Activated CD4-positive, alpha-beta T cell treated with anti-CD3 and anti-CD28 coated beads, Interleukin-2, Interleukin-6, amounts not matched to agents 100 ng/mL and 50 ng/mL, durations not matched to agents 16 hours and 8 hours (primary cell): Measurements from ENCODE around the gene FBXL16.
"Not testable (repeated sequence)": the region's sequence is repeated elsewhere in the genome, so short reads cannot be mapped to it uniquely, and the experiment has no call there.

Experiments used
- DNase-seq: peaks from one replicate; pipeline ENCODE4 v3.0.0-alpha.2; 2020

Gene FBXL16

DNA sequence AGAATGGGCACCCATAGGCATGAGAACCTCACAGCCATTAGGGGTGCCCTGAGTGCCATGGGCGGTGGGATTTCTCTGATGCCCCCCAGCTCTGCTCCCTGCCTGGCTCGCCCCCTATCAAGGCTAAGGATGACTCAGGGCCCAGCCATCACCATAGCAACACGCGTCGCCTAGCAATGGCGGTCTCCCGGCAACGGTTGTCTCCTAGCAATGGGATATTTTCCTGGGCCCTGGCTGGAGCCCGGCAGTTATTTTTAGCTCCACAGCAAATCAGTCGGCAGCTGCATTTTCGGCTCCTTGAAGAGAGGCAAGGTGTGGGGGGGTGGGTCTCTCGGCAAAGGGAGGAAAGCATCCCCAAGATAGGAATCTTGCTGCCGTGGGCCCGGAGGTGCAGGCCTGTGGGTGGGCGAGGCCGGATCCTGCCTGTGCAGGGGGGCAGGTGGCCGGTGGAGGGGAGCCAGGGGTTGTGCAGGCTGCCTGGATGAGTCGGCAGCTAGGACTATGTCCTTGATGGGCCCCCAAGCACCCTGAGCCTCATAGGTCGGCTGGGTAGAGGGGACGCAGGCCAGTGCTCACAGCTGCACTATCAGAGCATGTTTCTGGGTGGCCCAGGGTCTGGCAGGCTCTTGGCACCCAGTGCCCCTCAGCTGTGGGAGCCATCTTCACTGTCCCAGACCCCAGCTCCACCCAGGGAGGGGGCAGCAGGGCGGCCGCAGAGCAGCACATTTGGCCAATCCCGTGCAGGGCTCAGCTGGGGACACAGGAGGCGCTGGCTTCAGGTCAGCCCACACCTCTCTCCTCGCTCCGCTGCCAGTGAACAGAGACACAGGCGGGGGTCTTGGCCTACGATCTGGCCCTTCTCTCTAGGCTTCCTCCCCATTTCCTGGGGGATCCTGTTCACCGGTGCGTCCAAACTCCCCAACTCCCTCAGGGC is 4.2 kb upstream of the FBXL16 start:
- peak; percentile 40 for DNase-seq

DNA sequence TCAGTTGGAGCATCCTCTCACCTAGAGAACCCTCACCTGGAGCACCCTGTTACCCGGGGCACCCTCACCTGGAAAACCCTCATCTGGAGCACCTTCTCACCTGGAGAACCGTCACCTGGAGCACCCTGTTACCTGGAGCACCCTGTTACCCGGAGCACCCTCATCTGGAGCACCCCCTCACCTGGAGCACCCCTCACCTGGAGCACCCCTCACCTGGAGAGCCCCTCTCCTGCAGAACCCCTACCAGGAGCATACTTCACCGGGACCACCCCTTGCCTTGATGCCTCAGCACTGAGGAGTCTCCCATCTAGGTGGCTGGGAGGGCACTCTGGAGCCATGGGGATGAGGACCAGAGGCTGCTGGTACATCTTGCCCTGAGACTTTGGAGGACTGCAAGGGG is 3.4 kb upstream of the FBXL16 start:
- no peak for DNase-seq

DNA sequence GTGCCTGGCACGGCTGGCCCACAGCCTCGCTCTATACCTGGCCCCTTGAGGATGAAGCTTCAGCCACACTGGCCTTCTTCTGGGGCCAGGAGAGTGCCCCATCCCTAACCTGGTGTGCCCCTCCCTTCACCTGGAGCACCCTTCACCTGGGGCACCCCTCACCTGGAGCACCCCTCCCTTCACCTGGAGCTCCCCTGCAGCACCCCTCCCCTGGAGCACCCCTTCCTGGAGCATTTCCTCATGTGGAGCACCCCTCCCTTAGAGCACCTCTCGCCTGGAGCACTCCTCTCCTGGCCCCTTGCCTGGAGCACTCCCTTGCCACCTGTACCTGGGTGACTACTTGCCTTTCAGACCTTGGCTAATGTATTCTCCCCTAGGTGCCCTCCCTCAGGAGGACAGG is 2.4 kb upstream of the FBXL16 start:
- DNase-seq, result no peak

DNA sequence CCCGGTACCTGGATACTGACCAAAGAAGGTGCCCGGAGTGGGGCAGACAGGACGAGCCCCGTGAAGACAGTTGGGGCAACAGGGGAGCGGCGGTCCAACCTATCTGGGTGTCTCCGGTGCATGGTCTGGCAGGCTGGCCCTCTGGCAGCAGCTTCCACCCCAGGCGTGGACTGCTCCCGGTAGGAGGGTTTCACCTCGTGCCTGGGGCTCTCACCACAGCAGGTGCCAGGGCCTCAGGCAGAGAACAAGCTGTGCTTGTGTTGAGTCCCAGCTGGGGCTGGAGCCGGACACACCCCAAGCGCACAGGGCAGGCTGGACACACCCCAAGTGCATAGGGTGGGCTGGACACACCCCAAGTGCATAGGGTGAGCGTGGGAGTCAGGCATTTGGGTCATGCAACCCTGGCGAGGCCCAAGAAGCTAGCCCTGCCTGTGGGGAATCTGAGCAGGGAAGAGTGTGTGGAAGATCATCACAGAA is 1.5 kb upstream of the FBXL16 start:
- DNase-seq, result no peak

DNA sequence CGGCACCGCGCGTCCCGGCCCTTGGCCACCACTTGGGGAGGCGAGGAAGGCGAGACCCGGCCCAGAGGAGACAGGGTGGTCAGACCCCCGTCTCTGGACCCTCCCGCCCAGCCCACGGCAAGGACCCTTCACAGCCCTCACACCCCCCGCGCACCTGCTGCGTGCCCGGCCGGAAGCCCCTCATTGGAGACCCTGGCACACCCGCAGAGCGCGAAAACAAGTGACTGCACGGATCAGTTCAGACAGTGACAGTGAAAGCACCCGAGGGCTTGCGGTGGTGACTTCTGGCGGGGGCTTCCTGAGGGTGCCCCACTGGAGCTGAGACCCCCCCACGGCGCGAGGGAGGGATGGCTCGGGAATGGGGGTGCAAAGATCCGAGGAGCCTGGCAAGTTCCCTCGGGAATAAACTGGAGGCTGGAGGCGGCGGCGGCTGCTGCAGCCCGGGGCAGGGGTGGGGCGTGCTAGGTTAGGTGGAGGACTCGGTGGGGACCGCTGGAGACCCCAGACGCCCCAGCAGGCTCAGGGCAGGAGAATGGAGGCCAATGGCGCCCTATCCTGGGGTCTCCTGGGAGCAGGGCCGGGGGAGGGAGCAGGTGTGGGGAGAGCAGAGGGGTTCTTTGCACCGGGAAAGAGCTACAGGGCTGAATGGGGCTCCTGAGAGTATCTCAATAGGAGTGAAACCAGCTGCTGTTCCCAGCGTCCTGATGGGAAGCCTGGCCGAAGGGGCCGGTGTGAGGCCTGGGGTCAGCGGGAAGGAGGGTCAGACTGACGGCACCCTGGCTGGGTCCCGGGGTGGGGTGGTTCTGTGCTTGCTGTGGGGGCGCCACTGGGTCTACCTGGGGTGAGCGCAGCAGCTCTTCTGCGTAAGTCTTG is 824 bp upstream of the FBXL16 start:
- DNase-seq, result no peak

DNA sequence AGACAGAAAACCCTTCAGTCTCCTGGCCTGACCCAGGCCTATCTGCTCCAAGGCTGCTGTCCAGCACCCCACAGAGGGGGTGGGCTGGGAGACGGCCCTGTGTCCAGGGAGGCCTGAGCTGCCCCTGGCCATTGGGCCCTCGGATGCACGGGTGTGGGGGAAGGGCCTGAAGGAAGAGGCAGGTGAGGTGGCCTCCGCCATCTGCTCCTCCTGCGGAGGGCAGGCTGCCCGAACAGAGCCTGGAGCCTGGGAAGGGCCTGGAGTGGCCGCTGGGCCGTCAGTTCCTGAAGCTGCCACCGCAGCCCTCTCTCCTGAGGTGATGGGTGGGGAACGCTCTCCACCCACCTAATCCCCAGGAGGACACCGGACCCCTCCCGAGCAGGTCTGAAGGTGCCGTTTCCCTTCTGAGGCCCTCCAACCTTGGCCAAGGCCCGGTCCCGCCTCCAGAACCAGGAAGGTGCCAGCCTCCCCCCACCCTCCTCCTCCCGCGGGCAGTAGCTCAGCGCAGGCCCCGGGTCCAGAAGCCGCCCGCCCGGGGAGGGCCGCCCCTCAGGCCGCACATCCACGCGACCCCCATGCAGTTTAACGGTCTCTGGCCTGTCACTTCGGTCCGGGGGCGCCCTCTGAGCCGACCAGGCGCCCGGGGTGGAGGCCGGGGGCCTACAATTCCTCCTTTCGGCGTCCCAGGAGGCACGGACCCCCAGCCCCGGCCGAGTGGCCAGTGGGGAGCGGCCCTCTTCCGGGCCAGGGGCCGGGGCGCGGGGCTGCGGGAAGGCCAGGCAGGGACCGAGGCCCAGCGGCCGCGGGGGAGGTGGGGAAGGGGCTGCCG is 835 bp downstream of the FBXL16 start:
- no peak for DNase-seq

DNA sequence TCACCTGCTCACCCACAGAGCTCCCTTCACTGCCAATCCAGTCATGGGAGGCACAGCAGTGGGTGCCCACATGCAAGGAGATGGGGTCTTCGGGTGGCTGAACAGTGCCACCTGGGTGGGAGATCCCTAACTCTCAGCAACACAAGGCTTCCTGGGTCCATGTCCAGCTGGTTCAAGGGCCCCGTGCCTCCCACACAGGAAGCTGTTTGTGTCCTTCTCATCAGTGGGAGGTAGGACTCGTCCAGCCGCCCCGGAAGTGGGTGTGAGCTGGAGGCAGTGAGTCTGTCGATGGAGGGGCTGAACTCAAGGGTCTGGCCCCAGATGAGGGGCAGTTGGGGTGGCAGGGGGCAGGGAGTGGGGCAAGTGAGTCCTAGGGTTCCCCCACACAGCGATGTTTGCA is 1.6 kb downstream of the FBXL16 start:
- no peak for DNase-seq

DNA sequence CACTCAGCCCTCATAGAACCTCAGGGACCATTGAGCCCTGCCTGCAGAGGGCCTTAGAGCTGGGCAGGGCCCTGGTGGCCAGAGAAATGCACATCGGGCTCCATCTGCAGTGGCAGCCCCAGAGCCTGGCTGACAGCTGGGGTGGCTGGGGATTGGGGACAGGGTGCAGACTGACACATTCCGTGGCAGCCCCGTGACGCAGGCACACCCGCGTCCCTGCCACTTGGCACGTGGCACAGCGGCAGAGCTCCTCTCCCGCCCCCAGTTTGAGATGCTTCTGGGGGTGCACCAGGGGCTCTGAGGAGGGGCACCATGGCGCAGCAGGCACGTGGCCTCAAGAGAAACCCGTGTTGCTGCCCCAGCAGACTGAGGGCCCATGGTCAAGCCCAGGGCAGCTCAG is 2.2 kb downstream of the FBXL16 start:
- DNase-seq, result no peak

DNA sequence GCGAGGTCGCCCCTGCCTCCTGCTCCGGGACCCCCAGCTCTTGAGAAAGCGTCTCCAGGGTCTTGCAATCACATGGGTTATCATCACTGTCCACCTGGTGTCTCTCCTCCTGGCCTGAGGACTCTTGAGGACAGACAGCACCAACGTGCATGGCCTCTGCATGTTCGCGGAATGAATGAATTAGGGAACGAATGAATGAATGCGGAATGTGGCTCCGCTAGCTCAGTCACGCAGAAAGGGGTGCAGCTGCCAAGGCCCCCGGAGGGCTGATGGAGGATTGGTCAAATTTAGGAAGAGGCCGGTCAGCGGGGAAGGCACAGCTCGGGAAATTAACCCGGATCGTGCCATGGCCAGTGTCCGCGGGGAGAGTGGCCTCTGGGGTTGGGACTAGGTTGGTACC is 3.3 kb downstream of the FBXL16 start:
- no peak for DNase-seq

DNA sequence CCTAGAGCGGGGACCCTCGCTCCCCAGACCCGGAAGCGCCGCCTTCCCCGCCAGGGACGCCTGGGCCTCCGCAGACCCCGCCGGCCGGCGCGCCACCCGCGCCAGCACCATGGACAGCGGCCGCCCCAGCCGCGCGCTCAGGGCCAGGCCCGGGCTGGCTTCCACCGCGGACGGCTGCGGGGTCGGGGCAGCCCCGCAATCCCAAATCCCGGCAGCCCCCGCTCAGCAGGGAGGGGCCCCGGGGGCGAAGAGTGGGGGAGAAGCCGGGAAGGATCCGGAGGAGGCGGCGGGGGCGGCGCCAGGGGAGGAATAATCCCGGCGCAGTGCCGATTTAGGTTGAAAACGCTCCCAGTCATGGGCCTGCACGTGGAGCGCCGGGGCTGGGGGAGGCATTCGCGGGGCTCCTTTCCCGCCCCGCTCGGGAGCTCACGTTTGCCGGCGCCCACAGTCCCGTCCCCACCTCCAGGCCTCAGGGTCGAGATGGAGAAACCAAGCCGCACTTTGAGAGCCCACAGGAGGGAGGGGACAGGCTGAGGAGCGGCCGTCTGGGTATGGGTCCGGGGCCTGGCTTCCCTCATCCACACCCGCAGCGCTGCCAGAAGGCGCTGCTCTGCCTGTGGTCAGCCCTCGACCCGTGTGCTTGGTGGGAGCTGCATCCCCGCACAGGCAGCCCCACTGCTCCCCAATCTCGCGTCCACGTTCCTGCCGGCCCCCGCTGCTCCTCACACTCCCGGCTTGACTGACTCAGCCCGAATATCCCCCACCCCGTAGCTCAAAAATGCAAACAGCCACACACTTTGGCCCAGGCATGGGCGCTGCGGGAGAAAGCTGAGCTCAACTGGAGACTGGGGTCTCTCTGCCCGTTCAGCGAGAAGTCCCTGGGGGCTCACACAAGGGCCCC is 4.7 kb downstream of the FBXL16 start:
- no peak for DNase-seq

DNA sequence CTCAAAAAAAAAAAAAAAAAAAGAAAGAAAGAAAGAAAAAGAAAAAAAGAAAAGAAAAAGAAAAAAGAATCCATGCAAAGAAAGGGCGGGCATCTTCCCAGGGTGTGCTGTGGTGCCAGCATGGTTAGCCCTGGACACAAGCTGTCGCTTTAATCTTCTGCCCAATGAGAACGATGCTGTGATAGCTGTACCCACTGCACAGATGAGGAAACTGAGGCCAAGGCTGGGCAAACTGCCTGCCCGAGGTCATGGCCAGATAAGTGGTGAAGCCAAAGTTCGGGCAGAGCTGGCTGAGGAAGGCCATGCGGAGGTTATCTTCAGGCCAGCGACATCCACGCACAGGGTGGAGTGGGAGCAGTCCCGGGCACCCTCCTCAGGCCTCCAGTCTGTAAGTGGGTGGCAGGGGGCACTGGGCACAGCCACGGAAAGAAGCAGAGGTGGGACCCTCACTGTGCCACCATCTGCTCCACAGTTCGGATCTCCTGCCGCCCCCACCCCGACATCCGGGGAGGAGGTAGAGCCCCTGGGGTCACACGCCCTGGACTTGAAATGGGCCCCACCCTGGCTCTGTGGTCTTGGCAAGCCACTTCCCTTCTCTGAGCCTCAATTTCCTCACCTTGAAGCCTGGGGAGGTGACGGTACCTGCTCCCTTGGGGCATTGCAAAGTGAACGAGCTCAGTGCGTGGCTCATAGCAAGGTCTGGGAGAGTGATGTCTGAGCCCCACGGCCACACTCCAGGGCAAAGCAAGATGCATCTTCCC is 6.5 kb downstream of the FBXL16 start:
- DNase-seq, result no peak

DNA sequence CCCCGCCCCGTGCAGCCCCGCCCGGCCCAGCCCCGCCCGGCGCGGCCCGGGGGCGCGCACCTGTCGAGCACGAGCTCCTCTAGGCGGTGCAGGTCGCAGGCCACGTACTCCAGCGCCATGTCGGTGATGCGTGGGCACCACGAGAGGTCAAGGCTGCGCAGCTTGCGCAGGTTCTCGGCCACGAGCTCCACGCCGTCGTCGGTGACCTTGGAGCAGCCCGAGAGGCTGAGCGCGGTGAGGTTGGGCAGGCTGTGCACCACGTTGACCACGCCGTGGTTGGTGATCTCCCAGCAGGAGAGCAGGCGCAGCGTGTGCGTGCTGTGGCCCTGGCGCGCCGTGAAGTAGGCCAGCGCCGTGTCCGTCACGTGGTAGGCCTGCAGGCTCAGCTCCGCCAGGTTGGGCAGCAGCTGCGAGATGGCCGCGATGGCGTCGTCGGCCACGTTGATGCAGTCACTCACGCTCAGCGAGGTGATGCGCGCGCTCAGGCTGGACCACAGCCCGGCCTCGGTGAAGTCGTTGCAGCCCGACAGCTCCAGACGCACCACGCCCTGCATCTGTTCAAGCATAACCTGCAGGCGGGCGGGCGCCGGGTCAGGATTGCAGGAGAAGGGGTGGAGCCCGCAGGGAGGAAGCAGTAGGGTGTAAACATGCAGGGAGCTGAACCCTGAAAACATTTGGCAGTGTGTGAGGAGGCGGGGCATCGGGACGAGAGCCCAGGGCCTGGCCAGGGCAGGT is 10.1 kb downstream of the FBXL16 start:
- DNase-seq, result peak; percentile 78

DNA sequence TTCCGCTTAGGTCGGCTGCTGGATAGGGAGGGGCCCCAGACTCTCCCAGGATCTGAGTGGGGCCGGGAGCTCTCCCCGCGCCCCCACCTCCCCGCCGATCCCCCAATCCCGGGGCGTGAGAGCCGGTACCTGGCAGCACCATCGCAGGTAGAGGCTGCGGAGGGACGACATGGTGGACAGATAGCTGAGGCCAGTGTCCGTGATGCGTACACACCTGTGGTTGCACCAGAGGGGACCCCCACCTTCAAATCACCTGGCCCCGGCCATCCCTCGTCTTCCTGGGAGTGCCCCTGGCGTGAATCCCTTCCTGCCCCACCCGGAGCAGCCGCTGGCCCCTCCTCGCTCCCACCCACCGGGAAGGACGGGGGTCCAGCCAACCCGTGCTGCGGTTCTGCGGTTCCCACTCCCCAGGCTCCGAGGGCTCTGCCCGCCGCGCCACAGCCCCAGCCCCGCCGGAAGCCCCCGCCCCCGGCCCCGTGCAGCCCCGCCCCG is 10.7 kb downstream of the FBXL16 start:
- DNase-seq, result no peak

DNA sequence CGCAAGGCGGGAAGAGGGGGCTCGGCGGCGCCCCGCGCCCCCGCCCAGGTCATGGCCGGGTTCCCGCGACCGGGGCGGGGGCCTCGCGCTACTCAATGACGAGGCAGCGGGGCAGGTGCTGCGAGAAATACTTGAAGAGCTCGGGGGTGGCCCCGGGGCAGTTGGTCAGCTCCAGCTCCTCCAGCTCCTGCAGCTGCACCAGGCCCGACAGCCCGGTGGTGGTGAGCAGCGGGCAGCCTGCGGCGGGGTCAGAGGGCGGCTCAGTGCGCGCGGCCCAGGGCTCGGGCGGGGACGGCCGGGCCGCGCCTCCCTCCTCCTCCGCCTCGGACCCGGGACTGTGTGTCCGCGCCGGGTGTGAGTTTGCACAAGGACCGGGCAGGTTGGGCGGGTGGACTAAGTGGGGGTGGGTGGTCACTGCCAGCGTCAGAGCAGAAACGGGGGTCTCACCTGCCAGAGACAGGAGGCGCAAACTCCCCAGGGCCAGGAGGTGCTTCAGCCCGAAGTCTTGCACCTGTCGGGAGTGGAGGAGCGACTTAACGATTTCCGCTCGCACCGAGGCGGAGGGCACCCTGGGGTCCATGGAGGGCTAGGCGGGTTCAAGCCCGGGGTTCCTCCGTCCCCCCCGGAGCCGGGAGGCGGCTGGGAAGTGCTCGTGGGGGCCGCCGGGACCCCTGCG is 11.3 kb downstream of the FBXL16 start:
- no peak for DNase-seq

DNA sequence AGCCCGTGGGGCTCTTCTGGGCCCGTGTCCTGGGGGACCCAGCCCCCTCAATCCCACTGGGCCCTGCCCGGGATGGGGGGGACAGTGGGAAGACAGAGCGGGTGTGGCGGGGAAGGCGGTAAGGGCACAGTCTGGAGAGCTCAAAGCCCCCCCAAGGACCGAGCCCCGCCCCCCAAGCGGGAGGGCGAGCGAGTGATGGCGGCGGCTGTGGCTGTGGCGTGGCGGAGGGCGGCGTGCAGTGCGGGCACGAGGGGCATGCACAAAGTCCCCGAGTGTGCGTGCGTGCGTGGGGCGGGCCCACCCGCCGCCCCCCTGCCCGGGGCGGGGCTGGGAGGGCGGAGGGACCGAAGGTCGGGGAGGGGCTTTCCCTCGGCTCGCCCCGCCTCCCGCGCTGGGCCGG is 11.8 kb downstream of the FBXL16 start:
- no peak for DNase-seq

DNA sequence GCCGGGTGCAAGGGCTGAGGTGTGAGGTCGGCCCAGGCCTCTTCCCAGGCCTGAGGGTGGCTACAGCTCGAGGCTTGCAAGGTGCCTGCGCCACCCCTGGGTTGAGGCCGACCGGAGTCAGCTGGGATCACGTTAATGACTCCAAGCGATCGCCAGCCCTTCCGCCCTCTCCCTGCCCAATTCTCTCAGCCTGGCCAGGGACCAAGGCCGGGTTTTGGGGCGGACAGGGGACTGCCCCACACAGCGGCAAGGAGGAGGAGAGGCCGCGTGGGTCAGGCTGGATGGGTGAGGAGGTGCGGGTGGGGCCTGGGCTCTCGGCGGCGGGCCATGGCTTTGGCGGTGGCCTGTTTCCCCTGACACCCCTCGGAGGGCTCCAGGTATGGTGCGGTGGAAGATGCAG is 12.2 kb downstream of the FBXL16 start:
- DNase-seq, result no peak

DNA sequence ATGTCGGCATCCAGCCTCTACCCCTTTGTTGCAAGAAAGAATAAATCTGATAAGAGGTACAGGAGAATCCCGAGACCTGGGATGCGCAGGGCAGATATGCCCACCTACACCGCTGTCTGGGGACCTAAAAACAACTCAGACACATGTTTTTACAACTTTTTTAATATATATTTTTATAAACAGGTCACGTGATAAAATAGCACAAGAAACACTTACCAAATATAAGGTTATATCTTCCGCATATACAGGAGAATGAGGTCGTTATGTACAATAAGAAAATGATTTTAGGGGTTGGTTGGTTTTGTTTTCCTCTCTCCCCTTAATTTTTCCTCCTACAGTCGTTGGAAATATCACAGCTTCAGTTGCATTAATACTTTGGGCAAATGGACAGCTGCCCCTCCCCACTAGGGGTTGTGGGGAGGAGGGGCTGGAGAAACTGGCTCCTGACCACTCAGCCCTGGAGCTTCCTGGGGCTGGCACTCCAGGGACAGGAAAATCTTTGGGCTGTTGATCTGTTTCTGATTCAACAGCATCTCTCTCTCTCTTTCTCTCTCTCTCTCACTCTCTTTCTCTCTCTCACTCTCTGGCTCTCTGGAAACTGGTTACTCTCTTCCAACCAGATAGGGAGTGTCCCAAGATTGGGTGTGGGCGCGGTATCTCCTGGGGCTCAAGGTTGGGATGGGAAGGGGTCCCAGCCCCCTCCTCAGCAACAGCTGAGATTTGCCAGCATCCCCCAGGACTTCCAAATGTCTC is 13.1 kb downstream of the FBXL16 start:
- no peak for DNase-seq

DNA sequence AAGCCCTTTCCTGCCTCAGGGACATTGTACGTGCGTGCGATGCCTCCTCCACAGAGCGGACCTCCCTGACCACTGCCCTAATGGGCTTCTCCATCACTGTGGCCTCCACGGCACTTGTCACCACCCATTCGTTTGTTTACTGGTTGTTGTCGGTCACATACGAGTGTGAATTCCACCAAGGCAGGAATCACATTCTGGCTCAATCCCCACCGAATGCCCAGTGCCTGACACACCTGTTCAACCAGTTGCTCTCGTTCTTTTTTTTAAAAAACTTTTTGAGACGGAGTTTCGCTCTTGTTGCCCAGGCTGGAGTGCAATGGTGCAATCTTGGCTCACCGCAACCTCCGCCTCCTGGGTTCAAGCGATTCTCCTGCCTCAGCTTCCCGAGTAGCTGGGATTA is 14.4 kb downstream of the FBXL16 start:
- DNase-seq, result not testable (repeated sequence)
